Hepatic stellate cell (primary cell): Measurements from ENCODE around the gene PRKCE.
"Not testable (repeated sequence)": the region's sequence is repeated elsewhere in the genome, so short reads cannot be mapped to it uniquely, and the experiment has no call there.

ENCODE experiments used
- DNase-seq: peaks from one replicate; pipeline ENCODE4 v3.0.0; 2011; ENCODE audit warnings: low spot score

PRKCE gene

GRCh38 chr2:45912109-45912508 lies 260.6 kb downstream of the PRKCE start:
- no peak for DNase-seq

- DNase-seq, result no peak
These were observed 262.1 kb downstream of the PRKCE start for GRCh38 chr2:45913539-45913938.

GRCh38 chr2:45915523-45915922 lies 264.0 kb downstream of the PRKCE start:
- no peak for DNase-seq

- not testable (repeated sequence) for DNase-seq
These were observed 266.2 kb downstream of the PRKCE start for GRCh38 chr2:45917561-45918176.

- DNase-seq, result no peak
These were observed 267.1 kb downstream of the PRKCE start for GRCh38 chr2:45918463-45919159.

GRCh38 chr2:45919160-45919650 lies 267.7 kb downstream of the PRKCE start:
- DNase-seq, result no peak

- DNase-seq, result no peak
These were observed 268.2 kb downstream of the PRKCE start for GRCh38 chr2:45919711-45920111.

GRCh38 chr2:45921921-45922320 lies 270.4 kb downstream of the PRKCE start:
- DNase-seq, result no peak

GRCh38 chr2:45922577-45922988 lies 271.1 kb downstream of the PRKCE start:
- DNase-seq, result no peak

- DNase-seq, result no peak
These were observed 272.2 kb downstream of the PRKCE start for GRCh38 chr2:45923701-45924100.

GRCh38 chr2:45925026-45925425 lies 273.6 kb downstream of the PRKCE start:
- DNase-seq, result no peak

- DNase-seq, result no peak
These were observed 274.3 kb downstream of the PRKCE start for GRCh38 chr2:45925636-45926366.

GRCh38 chr2:45928946-45929345 lies 277.5 kb downstream of the PRKCE start:
- no peak for DNase-seq

- no peak for DNase-seq
These were observed 278.4 kb downstream of the PRKCE start for GRCh38 chr2:45929674-45930395.

GRCh38 chr2:45930396-45930792 lies 278.9 kb downstream of the PRKCE start:
- DNase-seq, result no peak

GRCh38 chr2:45932278-45932975 lies 281.0 kb downstream of the PRKCE start:
- no peak for DNase-seq

- DNase-seq, result peak; percentile 88
These were observed 284.5 kb downstream of the PRKCE start for GRCh38 chr2:45935791-45936622.

- no peak for DNase-seq
These were observed 285.1 kb downstream of the PRKCE start for GRCh38 chr2:45936623-45936979.

GRCh38 chr2:45937990-45938389 lies 286.5 kb downstream of the PRKCE start:
- DNase-seq, result no peak

GRCh38 chr2:45938649-45939511 lies 287.4 kb downstream of the PRKCE start:
- peak; percentile 82 for DNase-seq
